Keratinocyte (primary cell): ENCODE results near the gene OPTN.

ENCODE experiments used
- EZH2 ChIP-seq: IDR thresholded peaks from one replicate; pipeline ENCODE4 v1.6.1; 2012; ENCODE audit warnings: inconsistent platforms, mild to moderate bottlenecking, low read length, moderate library complexity
- TF ChIP-seq, protein P1 (sequence below), 3 experiments: IDR thresholded peaks in 1 of 3; conservative IDR thresholded peaks in 1 of 3; optimal IDR thresholded peaks in 1 of 3; 2 replicates in 2 of 3; 3 replicates in 1 of 3; pipeline versions ENCODE3 to v1.5.1; 2011; ENCODE audit warnings: low read length in 3 of 3, mild to moderate bottlenecking in 3 of 3, moderate library complexity in 2 of 3, control low read depth in 1 of 3, inconsistent platforms in 1 of 3; ENCODE audit not compliant: insufficient read depth in 2 of 3; ENCODE audit errors: extremely low read depth in 1 of 3

DNA sequence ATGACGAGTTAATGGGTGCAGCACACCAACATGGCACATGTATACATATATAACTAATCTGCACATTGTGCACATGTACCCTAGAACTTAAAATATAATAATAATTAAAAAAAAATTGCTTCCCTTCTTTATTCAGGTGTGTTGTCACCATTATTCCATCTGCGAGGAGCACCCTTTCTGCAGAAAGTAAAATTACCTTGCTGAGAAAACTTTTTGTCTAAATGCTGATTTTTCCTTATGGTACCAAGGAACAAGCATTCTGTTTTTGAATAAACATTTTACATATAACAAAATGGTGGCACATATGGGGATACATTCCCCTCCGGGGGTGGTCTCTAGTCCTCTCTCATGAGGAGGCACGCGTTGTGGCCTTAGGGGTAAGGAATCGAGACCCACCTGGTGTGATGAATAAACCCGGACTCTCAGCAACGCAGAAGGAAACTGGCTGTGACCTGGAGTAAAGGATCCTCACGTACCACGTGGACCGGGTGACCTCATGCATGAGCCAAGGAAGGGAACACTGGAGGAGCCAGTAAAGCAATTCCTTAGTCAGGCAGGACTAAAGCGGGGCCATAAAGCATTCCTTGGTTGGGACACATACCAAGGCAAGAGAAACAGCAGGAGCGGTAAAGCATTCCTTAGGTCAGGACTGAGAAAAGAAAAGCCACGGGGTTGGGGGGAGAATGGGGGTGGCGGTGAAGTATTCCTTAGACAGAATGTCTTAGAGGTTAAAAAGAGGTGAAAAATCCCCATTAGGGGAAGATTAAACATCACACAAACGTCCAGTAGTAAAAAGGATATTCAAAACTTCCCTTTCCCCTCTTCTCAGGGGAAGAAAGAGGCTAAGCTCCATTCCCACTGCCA is 20.8 kb upstream of the OPTN start:
- TF ChIP-seq, protein P1, sequence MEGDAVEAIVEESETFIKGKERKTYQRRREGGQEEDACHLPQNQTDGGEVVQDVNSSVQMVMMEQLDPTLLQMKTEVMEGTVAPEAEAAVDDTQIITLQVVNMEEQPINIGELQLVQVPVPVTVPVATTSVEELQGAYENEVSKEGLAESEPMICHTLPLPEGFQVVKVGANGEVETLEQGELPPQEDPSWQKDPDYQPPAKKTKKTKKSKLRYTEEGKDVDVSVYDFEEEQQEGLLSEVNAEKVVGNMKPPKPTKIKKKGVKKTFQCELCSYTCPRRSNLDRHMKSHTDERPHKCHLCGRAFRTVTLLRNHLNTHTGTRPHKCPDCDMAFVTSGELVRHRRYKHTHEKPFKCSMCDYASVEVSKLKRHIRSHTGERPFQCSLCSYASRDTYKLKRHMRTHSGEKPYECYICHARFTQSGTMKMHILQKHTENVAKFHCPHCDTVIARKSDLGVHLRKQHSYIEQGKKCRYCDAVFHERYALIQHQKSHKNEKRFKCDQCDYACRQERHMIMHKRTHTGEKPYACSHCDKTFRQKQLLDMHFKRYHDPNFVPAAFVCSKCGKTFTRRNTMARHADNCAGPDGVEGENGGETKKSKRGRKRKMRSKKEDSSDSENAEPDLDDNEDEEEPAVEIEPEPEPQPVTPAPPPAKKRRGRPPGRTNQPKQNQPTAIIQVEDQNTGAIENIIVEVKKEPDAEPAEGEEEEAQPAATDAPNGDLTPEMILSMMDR (optimal IDR thresholded peaks at IDR 0.05 in 1 of 3, IDR thresholded peaks at IDR 0.05 in 1 of 3, conservative IDR thresholded peaks at IDR 0.05 in 1 of 3; ENCODE audit: extremely low read depth in 1 of 3, insufficient read depth in 2 of 3, low read length in 3 of 3): no peak
- no peak for TF ChIP-seq EZH2
